NCI-H146 treated with DMSO at 0.1 percent for 48 hours (cell line): Measurements from ENCODE around the gene PXDN.
"Not testable (repeated sequence)": the region's sequence is repeated elsewhere in the genome, so short reads cannot be mapped to it uniquely, and the experiment has no call there.

Source experiments
- DNase-seq: peaks from one replicate; lab custom pipeline; 2025; ENCODE audit not compliant: unreplicated experiment; lab: John Stamatoyannopoulos, UW

The PXDN gene, protein sequence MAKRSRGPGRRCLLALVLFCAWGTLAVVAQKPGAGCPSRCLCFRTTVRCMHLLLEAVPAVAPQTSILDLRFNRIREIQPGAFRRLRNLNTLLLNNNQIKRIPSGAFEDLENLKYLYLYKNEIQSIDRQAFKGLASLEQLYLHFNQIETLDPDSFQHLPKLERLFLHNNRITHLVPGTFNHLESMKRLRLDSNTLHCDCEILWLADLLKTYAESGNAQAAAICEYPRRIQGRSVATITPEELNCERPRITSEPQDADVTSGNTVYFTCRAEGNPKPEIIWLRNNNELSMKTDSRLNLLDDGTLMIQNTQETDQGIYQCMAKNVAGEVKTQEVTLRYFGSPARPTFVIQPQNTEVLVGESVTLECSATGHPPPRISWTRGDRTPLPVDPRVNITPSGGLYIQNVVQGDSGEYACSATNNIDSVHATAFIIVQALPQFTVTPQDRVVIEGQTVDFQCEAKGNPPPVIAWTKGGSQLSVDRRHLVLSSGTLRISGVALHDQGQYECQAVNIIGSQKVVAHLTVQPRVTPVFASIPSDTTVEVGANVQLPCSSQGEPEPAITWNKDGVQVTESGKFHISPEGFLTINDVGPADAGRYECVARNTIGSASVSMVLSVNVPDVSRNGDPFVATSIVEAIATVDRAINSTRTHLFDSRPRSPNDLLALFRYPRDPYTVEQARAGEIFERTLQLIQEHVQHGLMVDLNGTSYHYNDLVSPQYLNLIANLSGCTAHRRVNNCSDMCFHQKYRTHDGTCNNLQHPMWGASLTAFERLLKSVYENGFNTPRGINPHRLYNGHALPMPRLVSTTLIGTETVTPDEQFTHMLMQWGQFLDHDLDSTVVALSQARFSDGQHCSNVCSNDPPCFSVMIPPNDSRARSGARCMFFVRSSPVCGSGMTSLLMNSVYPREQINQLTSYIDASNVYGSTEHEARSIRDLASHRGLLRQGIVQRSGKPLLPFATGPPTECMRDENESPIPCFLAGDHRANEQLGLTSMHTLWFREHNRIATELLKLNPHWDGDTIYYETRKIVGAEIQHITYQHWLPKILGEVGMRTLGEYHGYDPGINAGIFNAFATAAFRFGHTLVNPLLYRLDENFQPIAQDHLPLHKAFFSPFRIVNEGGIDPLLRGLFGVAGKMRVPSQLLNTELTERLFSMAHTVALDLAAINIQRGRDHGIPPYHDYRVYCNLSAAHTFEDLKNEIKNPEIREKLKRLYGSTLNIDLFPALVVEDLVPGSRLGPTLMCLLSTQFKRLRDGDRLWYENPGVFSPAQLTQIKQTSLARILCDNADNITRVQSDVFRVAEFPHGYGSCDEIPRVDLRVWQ (N-terminal part only)

DNA sequence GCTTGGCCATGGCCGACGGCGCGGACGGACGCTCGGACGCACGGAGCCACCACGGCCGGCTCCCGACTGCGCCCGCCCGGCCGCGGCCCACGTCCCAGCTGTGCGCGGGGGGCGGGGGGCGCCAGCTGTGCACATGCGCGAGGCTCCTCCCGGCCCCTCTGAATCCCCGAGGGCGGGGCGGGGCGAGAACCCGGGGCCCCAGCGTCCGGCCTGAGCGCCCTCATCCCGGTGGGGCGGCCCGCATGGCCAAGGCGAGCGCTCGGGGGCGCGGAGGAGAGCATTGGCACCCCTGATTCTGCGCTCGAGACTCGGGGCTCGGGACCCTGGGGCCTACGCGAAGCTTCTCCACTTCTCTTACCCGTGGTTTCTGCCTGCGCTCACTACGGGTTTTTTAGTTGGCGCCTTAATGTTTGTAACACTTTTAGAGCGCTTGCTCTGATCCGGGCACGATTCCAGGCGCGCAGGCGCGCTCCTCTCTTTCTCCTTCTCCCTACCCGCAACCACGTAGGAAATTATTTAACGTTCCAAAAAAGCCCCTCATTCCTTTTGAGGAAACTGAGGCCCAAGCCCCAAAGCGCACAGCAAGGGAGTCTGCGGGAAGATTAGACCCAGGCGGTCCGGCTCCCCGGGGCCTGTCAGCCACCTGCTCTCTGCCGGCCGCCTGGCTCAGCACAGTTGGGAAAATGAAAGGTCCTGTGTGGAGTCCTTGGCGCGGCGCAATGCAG lies at the start of gene PXDN:
Gene PXDN, minus strand, starts transcription at position 70 of the 725 bp plus-strand sequence. Its CDS starts 60 bp downstream, at position 10.
- DNase-seq: no peak

DNA sequence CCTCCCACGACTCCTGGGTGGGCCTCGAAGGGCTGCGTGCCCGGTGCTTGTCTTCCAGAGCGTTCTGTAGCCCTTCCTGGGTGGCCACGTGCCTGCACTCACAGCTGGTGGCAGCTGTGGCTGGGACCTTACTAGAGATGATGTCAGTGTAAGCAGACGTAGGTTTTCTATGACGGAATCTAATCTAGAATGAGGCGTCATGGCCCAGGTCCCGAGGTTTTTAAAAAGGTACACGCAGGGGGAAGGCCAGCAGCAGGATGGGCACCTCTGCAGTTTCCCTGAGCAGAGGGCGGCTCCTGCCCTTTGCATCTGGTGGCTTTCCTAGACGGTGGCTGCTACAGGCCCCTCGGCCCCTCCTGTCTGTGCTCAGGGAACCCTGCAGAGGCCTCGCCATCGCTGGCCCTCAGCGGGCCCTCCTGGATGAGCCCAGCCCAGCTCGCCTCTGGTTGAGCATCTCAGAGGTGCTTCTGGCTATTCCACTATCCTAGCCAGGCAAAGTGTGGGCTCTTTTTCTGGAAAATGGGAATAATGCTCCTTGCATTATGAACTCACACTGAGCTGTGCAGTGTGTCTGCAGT lies 49.6 kb upstream of the PXDN start:
- no peak for DNase-seq

DNA sequence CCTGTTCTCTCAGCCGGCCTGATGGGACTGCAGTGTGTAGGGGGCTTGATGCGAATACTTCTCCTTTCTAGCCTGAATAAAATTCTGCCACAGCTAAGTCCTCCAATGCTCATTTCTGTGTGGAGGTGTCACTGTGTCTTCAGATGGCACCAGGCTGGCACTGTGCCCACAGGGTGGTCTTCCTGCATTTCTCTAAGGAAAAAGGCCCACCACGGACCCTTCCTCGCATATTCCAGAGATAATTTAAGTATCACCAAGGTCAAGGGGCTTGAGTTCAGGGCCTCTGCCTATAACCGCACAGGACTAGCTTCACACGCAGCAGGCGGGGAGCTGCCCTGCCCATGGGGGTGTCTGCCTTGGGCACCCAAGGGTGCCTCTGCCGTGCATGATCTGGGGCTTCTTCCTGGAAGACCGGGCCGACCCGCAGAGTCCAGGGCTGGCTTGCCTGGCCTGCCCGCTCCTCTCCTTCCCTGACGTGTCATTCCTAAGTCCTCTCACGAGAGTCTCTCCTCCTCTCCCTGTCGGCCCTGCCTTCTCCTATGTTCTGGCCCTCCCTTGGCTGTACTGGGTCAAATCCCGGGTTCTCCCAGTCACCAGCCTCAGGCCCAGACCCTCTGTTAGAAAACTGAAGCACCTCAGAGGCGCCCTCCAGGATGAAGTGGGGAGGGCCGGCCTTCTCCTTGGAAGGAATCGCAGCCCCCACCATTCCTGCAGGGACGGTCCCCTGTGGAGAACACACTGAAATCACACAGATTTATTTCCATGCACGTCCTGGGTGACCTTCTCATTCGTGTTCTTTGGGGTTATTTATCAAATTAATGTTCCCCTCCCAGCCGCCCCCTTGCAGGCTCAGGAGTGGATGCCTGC lies 48.9 kb upstream of the PXDN start:
- no peak for DNase-seq

DNA sequence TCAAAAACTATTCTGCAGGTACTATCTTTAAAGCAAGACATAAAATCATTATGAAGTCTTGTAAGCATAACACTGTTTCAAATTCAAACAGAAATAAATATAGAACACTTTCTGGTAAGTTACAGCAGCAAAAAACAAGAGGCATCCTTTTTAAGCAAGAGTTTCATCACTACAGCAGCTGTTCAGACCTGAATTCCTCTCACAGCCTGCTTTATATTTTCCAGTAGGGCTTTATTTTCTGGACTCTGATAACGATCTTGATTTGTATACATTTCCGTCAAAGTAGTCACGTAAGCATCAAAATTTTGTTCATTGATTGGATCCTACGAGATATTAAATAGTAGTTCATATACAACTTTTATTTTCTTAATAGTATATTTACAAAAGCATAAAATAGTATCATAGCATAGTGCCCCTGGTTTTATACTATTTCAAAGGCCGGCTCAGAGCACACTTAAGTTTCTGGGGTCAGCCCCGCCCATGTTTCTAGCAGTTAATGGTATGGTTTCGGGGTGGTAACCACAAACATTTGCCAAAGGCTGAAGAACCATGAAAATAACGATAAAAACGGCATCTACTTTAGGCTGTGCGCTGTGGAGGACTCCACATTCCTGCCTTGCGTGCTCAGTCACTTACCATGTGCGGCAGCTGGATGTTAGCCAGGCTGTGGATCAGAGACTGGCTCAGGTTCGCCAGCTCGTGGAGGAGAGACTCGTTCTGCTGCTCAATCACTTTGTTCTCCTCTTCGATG lies 47.5 kb upstream of the PXDN start:
- DNase-seq: no peak

DNA sequence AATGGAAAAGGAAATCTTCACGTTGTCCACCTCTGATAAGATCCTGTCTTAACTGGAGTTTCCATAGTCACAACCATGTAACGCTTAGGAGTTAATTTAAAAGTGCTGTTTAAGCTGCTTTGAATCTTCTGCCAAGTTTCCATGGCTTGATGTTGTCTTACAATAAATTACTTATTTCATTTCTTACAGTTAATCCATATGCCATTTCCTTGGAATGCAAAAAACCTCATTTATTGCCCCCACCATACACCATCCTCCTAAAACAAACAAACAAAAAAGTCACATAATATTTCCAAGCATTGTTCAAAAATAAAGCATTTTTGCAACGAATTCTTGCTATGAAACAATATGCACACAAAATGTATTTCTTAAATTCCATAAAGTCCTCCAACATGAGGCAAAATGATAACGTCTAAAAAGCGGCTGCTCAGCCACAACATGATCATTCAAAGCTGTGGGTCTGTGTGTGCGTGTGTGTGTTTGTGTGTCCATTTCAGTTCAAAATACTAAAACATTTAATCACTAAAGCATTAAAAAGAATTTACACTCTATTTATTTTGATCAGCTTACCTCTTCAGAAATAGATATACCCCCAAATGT lies 46.8 kb upstream of the PXDN start:
- DNase-seq: no peak

DNA sequence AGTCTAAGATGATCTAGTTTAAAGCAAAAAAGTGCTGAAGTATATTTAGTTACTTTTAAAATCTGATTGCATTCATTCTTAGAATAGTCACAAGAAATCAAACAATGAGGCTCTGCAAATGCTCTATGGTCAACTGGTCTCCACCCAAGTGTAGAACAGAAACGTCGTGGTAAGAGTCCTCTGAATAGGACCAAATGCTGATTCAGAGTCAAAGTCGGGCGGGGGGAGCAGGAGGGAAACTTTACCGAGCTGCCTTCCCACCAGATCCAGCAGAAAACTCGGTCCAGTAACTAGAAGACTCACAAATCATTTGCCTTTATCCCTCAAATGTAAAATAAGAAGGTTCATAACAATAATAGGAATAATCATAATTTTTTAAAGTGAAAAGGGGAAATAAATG lies 46.2 kb upstream of the PXDN start:
- no peak for DNase-seq

DNA sequence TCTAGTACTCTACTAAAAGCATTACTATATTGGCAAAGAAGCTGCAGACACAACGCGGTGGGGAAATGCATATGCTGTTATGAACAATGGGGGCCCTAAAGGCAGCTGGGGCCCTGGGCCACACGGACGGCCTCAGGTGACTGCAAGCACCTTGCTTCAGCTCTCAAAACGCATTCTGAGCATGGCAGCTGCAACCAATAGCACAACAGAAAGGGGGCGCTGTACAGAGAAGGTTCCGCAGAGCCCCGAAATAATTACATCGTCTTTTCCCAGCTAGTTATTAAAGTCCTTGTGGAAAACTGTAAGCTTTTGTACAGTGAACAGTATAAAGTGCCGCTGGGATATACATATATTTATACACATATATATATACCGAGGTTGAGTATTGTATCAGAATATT lies 45.3 kb upstream of the PXDN start:
- no peak for DNase-seq

DNA sequence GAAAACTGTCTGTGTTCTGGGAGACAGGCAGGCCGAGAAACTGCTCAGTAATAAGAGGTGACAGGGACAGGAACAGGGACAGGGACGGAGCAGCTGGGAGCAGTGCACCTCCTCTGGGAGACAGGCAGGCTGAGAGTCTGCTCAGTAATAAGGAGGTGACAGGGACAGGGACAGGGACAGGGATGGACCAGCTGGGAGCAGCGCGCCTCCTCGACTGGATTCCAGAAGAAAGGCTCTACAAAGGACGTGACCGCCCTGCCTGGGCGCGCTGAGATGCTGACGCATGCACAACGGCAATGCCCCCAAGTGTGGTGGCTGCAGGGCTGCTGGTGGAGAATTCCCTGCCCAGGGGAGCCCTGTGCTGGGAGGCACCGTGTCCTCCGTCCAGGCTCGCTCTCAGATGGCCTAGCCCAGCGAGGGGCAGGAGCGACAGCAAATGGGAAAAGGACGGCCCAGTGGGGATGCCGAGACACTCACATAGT lies 44.2 kb upstream of the PXDN start:
- DNase-seq: no peak

DNA sequence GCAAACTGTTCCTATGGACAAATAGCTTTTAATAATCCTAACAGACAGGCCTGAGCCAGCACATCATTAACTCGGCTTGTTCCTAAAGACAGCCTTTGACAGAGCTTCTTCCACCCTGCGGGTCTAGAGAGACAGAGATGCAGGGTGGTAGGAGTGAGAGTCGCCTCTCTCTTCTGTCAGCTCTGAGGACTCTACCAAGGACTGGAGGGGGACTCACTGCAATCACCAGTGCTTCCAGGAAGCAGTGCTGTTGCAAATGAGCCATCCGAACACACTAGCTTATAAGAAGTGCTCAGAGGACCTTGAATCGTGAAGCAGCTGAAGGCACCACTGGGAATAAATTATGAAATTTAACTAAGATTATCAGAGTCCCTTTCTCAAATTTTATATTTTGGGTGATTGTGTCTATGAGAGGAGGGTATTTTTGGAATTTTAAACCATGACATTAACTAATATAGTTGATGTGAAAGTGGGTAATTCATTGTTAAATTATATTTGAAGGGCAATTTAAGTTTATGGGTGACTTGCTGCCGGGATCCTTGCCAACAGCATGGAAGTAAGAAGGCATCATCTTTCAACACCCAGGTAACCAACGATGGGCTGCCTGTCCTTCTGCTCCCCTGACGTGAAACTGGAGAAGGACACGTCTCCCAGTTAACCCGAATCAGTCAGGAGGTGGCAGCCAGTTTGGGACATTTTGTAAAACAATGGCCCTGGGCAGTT lies 43.6 kb upstream of the PXDN start:
- no peak for DNase-seq

DNA sequence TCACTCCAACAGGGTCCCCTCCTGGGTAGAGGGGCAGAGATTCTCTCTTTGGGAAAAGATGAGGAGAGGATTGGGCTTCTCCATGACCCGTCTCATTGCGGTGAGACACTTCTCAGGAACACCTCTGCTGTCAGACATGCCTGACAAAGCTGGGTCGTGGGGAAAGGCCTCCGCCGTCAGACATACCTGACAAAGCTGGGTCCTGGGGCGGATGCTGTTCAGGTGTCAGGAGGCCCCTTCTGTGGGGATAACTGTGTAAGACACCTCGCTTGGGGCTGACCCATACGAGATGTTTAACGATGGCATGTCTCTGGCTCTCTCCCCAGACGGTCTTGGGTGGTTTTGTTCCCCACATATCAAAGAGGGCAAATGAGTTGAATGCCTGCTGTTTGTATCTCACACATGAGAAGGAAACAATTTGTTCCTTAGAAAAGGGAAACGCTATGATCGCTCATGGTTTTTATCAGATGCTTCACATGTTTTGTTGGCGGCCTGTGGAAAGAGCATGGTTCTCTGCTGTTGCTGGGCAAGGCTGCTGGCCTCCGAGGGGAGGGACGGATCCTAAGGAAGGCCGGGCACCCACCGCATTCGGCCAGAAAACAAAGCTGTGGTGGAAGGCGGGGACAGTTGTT lies 40.8 kb upstream of the PXDN start:
- DNase-seq: no peak

DNA sequence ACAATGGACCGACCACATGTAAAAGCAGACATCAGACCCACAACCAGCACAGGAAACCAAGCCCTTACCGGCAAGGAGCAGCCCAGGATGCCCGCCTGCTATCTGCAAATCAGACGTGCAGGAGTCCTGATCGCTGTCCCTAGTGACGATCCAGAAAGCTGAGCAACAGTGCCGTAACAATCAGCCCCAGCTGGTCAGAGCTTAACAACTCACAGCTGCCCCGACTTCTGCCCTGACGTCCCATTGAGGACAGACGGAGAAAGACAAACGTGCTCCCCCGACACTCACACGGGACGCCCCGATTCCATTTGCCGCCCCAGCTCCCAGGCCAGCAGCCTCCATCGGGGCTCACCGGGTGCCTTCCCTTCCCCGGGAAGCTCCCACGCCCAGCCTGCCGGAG lies 39.8 kb upstream of the PXDN start:
- no peak for DNase-seq

DNA sequence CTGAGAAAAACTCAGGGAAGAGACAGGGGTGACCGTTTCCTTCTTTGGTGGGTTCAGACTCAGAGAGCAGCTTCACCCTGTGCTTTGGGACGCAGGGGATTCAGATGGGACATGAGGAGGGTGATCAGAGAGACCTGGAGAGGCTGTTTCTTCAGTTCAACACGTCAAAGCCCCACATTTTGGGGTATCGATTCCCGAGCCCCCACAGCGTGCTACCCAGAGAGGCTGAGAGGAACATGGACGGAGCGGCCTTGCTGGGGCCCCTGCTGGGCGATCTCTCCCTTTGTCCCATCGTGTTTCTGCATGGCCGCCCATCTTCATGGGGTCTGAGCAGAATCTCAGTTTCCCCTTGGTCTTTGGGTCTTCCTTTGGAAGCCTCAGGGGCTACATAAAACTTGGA lies 38.2 kb upstream of the PXDN start:
- no peak for DNase-seq

DNA sequence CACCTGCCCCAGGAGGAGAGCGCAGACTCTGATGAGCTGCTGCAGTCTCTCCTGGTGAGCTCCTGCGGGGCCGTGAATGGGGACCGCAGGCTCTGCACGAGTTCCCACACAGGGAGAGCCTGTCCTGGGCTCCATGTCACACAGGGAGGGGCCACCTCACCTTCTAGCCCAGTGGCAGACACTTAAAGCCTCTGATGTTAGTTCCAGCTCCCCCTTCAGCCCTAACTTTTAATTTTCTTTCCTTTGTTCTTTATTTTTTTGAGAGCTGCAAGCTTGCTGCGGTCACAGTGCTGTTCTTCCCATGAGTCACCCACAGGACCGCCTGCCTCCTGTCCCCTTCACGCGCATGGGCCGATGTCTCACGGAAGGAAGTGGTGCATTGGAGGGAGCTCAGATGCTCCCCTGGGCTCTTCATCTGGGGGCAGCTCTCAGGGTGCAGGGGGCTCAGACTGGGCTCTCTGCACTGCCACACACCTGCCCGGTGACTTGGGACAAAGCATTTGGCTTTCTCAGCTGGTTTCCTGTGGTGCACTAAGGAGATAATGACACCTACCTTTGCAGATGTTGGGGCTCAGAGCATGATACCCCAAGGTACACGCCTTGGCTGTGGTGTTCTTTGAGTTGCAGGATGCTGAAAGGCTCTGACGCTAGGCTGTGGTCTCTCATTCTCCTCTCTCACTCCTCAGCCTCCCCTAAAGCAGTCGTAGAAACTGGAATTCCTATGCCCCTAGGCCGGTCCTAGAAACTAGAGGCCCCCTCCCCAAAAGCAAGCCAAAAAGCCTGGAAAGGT lies 37.2 kb upstream of the PXDN start:
- DNase-seq: no peak

DNA sequence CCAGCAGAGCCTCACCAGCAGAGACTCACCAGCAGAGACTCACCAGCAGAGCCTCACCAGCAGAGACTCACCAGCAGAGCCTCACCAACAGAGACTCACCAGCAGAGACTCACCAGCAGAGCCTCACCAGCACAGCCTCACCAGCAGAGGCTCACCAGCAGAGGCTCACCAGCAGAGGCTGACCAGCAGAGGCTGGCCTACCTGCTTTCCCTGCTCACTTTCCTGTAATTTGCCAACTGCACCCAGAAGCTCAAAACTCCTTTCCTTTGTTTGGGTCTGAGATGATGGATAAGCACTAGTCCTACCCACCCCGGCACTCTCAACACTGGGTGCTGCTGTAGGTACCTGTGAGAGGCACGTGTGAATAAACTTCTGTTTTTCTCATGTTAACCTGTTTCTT lies 36.4 kb upstream of the PXDN start:
- no peak for DNase-seq

DNA sequence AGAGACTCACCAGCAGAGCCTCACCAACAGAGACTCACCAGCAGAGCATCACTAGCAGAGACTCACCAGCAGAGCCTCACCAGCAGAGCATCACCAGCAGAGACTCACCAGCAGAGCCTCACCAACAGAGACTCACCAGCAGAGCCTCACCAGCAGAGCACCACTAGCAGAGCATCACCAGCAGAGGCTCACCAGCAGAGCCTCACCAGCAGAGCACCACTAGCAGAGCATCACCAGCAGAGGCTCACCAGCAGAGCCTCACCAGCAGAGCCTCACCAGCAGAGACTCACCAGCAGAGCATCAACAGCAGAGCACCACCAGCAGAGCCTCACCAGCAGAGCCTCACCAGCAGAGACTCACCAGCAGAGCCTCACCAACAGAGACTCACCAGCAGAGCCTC lies 35.7 kb upstream of the PXDN start:
- not testable (repeated sequence) for DNase-seq

DNA sequence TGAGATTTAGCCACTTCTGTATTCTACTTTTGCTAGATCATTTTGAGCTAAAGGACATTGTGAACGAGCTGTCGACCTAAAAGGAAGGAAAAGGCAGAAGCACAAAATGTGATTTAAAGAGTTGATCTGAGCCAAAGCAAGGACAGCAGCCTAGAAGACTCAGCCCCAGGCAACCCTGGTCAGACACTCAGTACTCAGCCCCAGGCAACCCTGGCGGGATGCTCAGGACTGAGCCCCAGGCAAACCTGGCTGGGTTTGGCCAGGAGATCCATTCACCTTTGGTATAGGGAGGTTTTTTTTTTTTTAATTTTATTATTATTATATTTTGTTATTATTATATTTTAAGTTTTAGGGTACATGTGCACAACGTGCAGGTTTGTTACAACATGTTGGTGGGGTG lies 34.3 kb upstream of the PXDN start:
- no peak for DNase-seq
